ENCODE measurements around the gene ZNF524.
"Not testable (repeated sequence)": the region's sequence is repeated elsewhere in the genome, so short reads cannot be mapped to it uniquely, and the experiment has no call there.

The ZNF524 gene, protein sequence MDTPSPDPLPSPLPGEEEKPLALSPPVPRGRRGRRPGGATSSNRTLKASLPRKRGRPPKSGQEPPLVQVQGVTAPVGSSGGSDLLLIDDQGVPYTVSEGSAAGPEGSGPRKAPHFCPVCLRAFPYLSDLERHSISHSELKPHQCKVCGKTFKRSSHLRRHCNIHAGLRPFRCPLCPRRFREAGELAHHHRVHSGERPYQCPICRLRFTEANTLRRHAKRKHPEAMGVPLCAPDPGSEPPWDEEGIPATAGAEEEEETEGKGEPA

DNA sequence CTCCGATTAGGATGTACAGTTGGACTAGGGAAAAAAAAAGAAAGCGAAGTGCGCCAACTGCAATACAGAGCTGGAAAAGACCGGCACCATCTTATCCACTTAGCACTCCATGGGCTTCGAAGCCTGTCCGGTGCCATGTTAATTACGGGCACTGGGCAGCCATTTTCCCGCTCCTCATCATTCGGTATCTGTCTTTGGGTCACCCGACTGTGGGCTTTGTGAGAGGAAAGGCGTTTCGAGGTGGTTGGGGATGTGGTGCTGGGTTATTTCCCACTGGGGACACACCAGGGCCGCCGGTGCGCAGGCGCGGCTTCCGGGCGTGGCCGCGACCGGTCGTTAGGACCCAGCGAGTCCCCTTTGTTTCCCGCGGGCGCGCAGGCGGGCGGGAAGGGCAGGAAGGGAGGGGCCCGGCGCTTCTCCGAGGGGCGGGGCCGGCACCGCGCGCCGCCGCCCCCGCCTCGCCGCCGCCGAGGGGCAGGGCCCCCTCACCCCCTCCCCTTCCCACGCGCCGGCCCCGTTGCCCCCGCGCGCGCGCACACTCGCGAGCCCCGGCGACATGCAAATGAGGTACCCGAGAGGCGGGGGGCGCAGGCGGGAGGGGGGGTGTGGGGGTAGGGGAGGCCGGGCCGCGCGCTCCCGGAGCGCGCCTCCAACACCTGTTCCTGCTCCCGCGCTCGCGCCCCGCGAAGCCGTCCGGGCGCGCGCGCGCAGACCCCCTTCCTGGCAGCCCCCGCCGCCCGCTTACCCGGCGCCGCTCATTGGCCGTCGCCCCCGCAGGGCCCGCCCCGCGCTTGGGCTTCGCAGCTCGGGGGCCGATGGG is at the start of gene ZNF524:
Gene ZNF524, plus strand, starts transcription at position 447 of the 820 bp plus-strand sequence. CDS start 1,825 bp downstream, outside the sequence.
- Mint-ChIP-seq H3K4me3 (peak within 1 kb of the TSS; percentile 95), H3K9me3 (no peaks in the 10 kb centered on the region), H3K27ac (peak within 1 kb of the TSS; percentile 98), H3K4me1 (ENCODE audit: low read depth) (peaks cover 37% of the 10 kb centered on the region), H3K27me3 (no peaks in the 10 kb centered on the region), H3K36me3 (ENCODE audit: low read depth) (peaks cover 36% of the 10 kb centered on the region)

- peaks cover 13% of the 10 kb centered on the region for H3K27me3 Mint-ChIP-seq
- no peak overlapping the region for H3K4me3 Mint-ChIP-seq
- H3K27ac Mint-ChIP-seq: no peak overlapping the region
- no peaks in the 10 kb centered on the region for H3K9me3 Mint-ChIP-seq
- H3K4me1 Mint-ChIP-seq (ENCODE audit: low read depth): no peaks in the 10 kb centered on the region
- no peaks in the 10 kb centered on the region for H3K36me3 Mint-ChIP-seq (ENCODE audit: low read depth)
These were observed 49.8 kb upstream of the ZNF524 start for GRCh38 chr19:55550321-55550650.

GRCh38 chr19:55552206-55552605 is 47.9 kb upstream of the ZNF524 start:
- Mint-ChIP-seq H3K4me1 (ENCODE audit: low read depth) (no peaks in the 10 kb centered on the region), H3K9me3 (no peaks in the 10 kb centered on the region), H3K4me3 (no peak overlapping the region), H3K36me3 (ENCODE audit: low read depth) (no peaks in the 10 kb centered on the region), H3K27ac (no peak overlapping the region), H3K27me3 (peaks cover 7% of the 10 kb centered on the region)

DNA sequence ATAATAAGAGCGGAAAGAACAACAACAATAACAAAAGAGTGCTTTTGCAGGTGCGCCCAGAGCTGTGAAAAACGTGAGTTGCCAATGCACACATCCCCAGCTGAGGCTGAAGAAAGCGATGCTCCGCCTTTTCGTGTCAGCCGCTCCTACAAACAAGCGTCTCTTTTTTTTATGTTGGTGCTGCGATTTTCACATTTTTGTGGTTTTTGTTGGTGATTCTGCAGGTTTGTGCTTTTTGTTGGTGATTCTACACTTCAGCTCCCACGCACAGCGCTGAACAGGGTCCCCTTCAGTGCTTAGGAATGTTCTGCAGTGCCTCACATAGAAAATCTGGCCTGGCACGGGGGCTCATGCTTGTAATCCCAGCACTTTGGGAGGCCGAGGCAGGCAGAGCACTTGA is 47.5 kb upstream of the ZNF524 start:
- no peaks in the 10 kb centered on the region for H3K4me1 Mint-ChIP-seq (ENCODE audit: low read depth)
- no peak overlapping the region for H3K27ac Mint-ChIP-seq
- H3K9me3 Mint-ChIP-seq: no peaks in the 10 kb centered on the region
- no peak overlapping the region for H3K4me3 Mint-ChIP-seq
- H3K27me3 Mint-ChIP-seq: peaks cover 7% of the 10 kb centered on the region
- no peaks in the 10 kb centered on the region for H3K36me3 Mint-ChIP-seq (ENCODE audit: low read depth)

DNA sequence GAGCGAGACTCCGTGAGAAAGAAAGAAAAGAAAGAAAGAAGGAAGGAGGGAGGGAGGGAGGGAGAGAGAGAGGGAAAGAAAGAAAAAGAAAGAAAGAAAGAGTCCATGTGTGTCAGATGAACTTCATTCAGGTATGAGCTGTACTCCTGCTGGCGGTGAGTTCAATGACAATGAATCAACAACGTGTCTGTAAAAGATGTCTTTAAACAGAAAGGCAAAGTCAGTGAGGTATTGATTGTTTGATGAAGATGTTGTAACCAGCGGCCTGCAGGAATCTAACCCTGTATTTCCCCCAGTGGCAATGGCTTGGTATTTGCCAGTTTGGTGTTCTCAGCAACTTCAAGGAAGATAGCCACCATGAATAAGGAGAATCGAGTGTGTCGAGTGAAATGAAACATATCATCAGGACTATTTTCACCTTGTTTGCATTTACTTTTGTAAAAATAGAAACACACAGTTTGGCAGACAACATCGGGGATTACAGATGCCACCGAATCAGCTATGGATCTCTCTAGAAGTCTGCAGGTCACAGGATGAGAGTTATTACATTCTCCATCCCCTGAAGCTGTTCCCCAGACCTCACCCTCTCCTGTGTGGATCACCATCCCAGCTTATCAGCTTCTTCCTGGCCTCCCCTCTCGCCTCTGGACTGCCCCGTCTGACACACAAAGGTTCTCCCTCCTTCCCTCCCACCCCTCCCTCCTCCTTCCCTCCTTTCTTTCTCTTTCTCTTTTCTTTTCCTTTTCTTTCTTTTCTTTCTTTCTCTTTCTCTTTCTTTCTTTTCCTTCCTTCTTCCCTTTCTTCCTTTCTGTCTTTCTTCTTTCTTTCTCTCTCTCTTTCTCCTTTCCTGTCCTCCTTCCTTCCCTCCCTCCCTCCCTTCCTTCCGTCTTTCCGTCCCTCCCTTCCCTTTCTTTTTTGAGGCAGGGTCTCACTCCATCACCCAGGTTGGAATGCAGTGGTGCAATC is 46.6 kb upstream of the ZNF524 start:
- Mint-ChIP-seq H3K4me1 (ENCODE audit: low read depth) (no peaks in the 10 kb centered on the region), H3K9me3 (no peaks in the 10 kb centered on the region), H3K27me3 (peaks cover 4% of the 10 kb centered on the region), H3K36me3 (ENCODE audit: low read depth) (no peaks in the 10 kb centered on the region), H3K4me3 (no peak overlapping the region), H3K27ac (no peak overlapping the region)

- H3K4me1 Mint-ChIP-seq (ENCODE audit: low read depth): no peaks in the 10 kb centered on the region
- no peak overlapping the region for H3K27ac Mint-ChIP-seq
- H3K4me3 Mint-ChIP-seq: no peak overlapping the region
- H3K36me3 Mint-ChIP-seq (ENCODE audit: low read depth): no peaks in the 10 kb centered on the region
- H3K9me3 Mint-ChIP-seq: no peaks in the 10 kb centered on the region
- H3K27me3 Mint-ChIP-seq: peaks cover 4% of the 10 kb centered on the region
These were observed 45.8 kb upstream of the ZNF524 start for GRCh38 chr19:55554302-55554701.

DNA sequence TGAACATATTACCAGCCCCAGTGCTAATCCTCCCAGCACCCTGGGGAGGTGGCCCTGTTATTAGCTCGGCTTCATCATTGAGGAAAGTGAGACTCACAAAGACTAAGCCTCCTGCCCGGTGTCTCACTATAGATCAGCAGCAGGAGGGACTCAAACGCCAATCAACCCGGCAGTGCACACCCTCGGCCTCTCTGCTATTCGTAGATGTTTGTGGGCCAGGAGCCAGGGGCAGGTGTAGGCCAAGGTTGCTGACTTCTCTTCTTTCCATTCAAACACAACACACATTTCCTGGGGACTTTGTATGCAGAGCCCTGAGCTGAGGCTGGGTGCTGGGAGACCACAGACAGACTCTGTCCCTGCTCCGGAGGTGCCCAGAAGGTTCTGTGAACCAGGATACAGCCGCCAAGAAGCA is 45.3 kb upstream of the ZNF524 start:
- Mint-ChIP-seq H3K27ac (no peak overlapping the region), H3K36me3 (ENCODE audit: low read depth) (no peaks in the 10 kb centered on the region), H3K27me3 (peaks cover 4% of the 10 kb centered on the region), H3K4me3 (no peak overlapping the region), H3K9me3 (no peaks in the 10 kb centered on the region), H3K4me1 (ENCODE audit: low read depth) (no peaks in the 10 kb centered on the region)

GRCh38 chr19:55559684-55560083 is 40.4 kb upstream of the ZNF524 start:
- Mint-ChIP-seq H3K4me3 (no peak overlapping the region), H3K27me3 (peaks cover 4% of the 10 kb centered on the region), H3K27ac (no peak overlapping the region), H3K36me3 (ENCODE audit: low read depth) (no peaks in the 10 kb centered on the region), H3K4me1 (ENCODE audit: low read depth) (no peaks in the 10 kb centered on the region), H3K9me3 (no peaks in the 10 kb centered on the region)

DNA sequence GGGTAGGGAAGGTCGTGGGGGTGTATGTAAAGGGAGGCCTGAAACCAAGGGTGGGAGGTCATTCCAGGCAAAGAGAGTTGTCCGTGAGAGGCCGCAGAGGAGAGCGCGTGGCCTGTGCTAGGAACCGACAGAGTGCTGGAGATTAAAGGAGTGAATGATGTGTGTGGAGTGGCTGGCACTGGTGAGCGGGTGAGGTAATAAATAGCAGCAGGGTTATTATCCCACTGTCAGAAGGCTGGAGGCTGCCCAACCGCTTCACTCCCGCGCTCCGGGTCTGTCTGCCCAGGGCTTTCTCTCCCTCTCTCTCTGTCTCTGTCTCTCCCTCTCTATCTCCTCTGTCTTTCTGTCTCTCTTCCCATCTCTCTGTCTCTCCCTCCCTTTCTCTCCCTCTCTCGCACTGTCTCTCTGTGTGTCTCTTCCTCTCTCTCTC is 36.8 kb upstream of the ZNF524 start:
- H3K27ac Mint-ChIP-seq: no peak overlapping the region
- H3K27me3 Mint-ChIP-seq: peaks cover 10% of the 10 kb centered on the region
- no peaks in the 10 kb centered on the region for H3K4me1 Mint-ChIP-seq (ENCODE audit: low read depth)
- no peaks in the 10 kb centered on the region for H3K9me3 Mint-ChIP-seq
- no peak overlapping the region for H3K4me3 Mint-ChIP-seq
- no peaks in the 10 kb centered on the region for H3K36me3 Mint-ChIP-seq (ENCODE audit: low read depth)

DNA sequence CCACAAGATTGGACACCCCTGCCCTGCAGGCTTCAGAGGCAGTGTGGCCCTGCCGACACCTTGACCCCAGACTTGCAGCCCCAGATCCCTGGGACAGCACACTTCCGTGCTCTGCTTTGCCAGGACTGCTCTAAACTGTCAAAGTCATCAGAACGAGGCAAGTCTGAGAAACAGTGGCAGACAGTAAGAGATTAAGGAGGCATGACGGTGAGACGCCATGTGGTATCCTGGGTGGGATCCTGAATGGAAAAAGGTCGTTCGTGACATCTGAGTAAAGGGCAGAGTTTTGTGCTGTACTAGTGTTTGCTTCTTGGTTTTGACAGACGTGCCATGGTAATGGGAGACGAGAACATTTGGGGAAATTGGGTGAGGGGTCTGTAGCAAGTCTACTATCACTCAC is 33.3 kb upstream of the ZNF524 start:
- Mint-ChIP-seq H3K4me1 (ENCODE audit: low read depth) (no peaks in the 10 kb centered on the region), H3K36me3 (ENCODE audit: low read depth) (no peaks in the 10 kb centered on the region), H3K9me3 (no peaks in the 10 kb centered on the region), H3K27ac (no peak overlapping the region), H3K27me3 (peaks cover 6% of the 10 kb centered on the region), H3K4me3 (no peak overlapping the region)

DNA sequence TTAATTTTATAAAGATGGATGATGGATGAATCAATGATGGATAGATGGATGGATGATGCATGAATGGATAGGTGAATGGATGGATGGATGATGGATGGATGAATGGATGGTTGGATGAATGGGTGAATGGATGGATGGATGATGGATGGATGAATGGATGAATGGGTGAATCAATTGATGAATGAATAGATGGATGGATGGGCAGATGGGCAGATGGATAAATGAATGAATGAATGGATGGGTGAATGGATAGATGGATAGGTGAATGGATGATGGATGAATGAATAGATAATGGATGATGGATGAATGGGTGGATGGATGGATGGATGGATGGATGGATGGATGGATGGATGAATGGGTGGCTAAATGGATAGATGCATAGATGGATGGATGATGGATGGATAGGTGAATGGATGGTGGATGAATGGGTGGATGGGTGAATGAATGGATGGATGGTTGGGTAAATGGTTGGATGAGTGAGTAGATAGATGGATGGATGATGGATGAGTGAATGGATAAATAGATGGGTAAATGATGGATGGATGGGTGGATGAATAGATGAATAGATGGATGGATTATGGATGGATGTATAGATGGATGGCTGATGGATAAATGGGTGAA is 32.3 kb upstream of the ZNF524 start:
- no peak overlapping the region for H3K4me3 Mint-ChIP-seq
- H3K4me1 Mint-ChIP-seq (ENCODE audit: low read depth): no peaks in the 10 kb centered on the region
- H3K36me3 Mint-ChIP-seq (ENCODE audit: low read depth): no peaks in the 10 kb centered on the region
- H3K27ac Mint-ChIP-seq: no peak overlapping the region
- H3K9me3 Mint-ChIP-seq: no peaks in the 10 kb centered on the region
- peaks cover 6% of the 10 kb centered on the region for H3K27me3 Mint-ChIP-seq

DNA sequence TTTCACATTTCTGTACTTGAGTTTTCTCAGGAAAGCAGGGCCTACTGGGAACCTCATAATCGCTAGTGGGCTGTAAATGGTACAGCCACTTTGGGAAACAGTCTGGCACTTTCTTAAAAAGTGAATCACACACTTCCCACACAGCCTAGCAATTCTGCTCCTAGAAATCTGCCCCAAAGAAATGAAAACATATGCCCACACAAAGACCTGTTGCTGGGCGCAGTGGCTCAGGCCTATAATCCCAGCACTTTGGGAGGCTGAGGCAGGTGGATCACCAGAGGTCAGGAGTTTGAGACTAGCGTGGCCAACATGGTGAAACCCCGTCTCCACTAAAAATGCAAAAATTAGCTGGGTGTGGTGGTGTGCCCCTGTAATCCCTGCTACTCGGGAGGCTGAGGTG is 30.6 kb upstream of the ZNF524 start:
- not testable (repeated sequence) for H3K27ac Mint-ChIP-seq; H3K27me3 Mint-ChIP-seq; H3K9me3 Mint-ChIP-seq; H3K36me3 Mint-ChIP-seq (ENCODE audit: low read depth); H3K4me1 Mint-ChIP-seq (ENCODE audit: low read depth); H3K4me3 Mint-ChIP-seq

DNA sequence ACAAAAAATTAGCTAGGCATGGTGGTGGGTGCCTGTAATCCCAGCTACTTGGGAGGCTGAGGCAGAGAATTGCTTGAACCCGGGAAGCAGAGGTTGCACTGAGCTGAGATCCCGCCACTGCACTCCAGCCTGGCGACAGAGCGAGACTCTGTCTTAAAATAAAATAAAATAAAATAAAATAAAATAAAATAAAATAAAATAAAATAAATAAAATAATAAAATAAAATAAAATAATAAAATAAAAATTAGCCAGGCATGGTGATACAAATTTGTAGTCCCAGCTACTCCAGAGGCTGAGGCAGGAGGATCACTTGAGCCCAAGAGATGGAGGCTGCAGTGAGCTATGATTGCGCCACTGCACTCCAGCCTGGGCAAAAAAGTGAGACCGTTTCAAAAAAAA is 26.2 kb upstream of the ZNF524 start:
- not testable (repeated sequence) for H3K27ac Mint-ChIP-seq; H3K9me3 Mint-ChIP-seq; H3K4me3 Mint-ChIP-seq; H3K4me1 Mint-ChIP-seq (ENCODE audit: low read depth); H3K27me3 Mint-ChIP-seq
- peaks cover 10% of the 10 kb centered on the region for H3K36me3 Mint-ChIP-seq (ENCODE audit: low read depth)

- no peaks in the 10 kb centered on the region for H3K9me3 Mint-ChIP-seq
- H3K36me3 Mint-ChIP-seq (ENCODE audit: low read depth): peaks cover 15% of the 10 kb centered on the region
- H3K27me3 Mint-ChIP-seq: no peaks in the 10 kb centered on the region
- peaks cover 16% of the 10 kb centered on the region for H3K4me1 Mint-ChIP-seq (ENCODE audit: low read depth)
- H3K4me3 Mint-ChIP-seq: no peak overlapping the region
- peak overlapping the region; percentile 28 for H3K27ac Mint-ChIP-seq
These were observed 23.3 kb upstream of the ZNF524 start for GRCh38 chr19:55576746-55577145.

Measured in stimulated activated naive CD8-positive, alpha-beta T cell treated with anti-CD3 and anti-CD28 coated beads, Interleukin-15, Interleukin-2, amounts not matched to agents 100 ng/mL and 50 ng/mL, for 24 hours (primary cell).